Lower leg skin (tissue), 4 donors: Measurements from ENCODE around the gene SLC45A2. TPM values are rescaled to one million over a fixed set of nuclear protein-coding genes. Genes with fewer than 3 reads are reported as not detected.
"Not testable (repeated sequence)": the region's sequence is repeated elsewhere in the genome, so short reads cannot be mapped to it uniquely, and the experiment has no call there.

Experiments used
- DNase-seq, 2 donors: peaks; one replicate each; pipeline ENCODE4 v3.0.0-alpha.2; 2019; ENCODE audit warnings: low spot score in 2 of 2
- H3K4me3 ChIP-seq: fragments of 200-600 bp; sonication (generic); 2 replicates; pipeline ENCODE4 v1.5.1; 2017; ENCODE audit warnings: mild to moderate bottlenecking, low read depth; ENCODE audit not compliant: poor library complexity, severe bottlenecking
- CTCF ChIP-seq, 3 donors: fragments of 450-650 bp; IDR thresholded peaks; one replicate each; pipeline ENCODE4 v1.5.1; 2016; ENCODE audit warnings: antibody characterized with exemption in 3 of 3, mild to moderate bottlenecking in 3 of 3, moderate library complexity in 2 of 3
- POLR2A ChIP-seq, 2 donors: fragments of 450-650 bp; IDR thresholded peaks; one replicate each; pipeline ENCODE4 v1.6.1; 2016 to 2017; ENCODE audit warnings: antibody characterized with exemption in 2 of 2, mild to moderate bottlenecking in 1 of 2, moderate library complexity in 1 of 2
- whole genome bisulfite sequencing, 2 donors: methylation state at CpG; one replicate each; pipeline ENCODE4 v1.1.5; 2018; 5-methylcytosine and 5-hydroxymethylcytosine counted together
- intact Hi-C: fragments of 100-400 bp; cut with DNase I; formaldehyde crosslinking; loops from one replicate; pipeline ENCODE4 v1.15.0; 2023; ENCODE audit warnings: low total_unique reads
- total RNA-seq, 4 donors: library from RNA; depleted of rRNA; stranded (reverse); fragments of >200 nt; gene quantifications; one replicate each; pipeline ENCODE4 v1.1.0, GENCODE V29; 2016

SLC45A2 gene
- total RNA-seq, 4 donors from 2014 or later: 0.80 to 2.1 (median 1.3) TPM

DNA sequence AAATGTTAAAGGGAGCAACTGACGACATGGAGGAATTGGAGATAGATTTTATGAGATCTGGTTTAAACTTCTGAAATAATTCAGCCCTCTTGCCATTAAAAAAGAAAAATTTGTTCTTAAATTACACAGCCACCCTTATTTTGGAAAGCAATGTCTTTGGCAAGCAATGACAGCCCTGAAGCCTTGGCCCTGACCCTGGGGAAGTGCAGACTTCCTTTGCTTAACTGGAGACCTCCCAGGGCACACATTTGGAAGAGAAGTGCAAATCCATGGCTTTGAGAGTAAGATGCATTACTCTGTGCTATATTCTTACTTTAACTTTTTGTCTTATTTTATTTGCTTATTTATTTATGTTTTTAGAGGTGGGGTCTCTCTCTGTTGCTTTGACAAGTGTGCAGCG is 26.3 kb downstream of the SLC45A2 start:
- no peak for DNase-seq
- intact Hi-C loops: no loop called here
- no peak for TF ChIP-seq CTCF (IDR thresholded peaks at IDR 0.05)
- no peak for TF ChIP-seq POLR2A (IDR thresholded peaks at IDR 0.05)
- 63 to 66% methylated on average over 2 of the region's 2 CpGs for WGBS, 2 donors
- no peak overlapping the region for H3K4me3 ChIP-seq

GRCh38 chr5:33957577-33958150 is 26.8 kb downstream of the SLC45A2 start:
- intact Hi-C loops: no loop called here
- TF ChIP-seq CTCF (IDR thresholded peaks at IDR 0.05) (no peak), POLR2A (IDR thresholded peaks at IDR 0.05) (no peak)
- no peak overlapping the region for H3K4me3 ChIP-seq
- WGBS, 2 donors: 74 to 75% methylated on average over 2 of the region's 2 CpGs
- no peak for DNase-seq

DNA sequence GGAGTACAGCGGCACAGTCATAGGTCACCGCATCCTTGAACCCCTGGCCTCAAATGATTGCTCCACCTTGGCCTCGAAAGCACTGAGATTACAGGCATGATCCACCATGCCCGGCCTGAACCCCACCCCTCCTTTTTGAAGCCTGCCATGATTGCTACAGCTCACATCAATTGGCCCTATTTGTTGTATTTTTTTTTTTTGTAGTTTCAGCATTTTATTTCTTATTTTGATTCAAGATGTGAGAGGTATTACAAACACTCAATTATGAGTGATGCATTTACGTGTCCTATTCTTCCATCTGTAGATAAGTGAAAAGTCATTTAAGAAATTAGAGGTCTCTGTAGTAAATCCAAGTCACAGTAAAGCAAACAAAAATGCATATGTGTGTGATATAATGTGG is 32.3 kb downstream of the SLC45A2 start:
- intact Hi-C loops, DNase-seq, H3K4me3 ChIP-seq: not testable (repeated sequence)
- 76 to 78% methylated on average over 5 of the region's 5 CpGs for WGBS, 2 donors

DNA sequence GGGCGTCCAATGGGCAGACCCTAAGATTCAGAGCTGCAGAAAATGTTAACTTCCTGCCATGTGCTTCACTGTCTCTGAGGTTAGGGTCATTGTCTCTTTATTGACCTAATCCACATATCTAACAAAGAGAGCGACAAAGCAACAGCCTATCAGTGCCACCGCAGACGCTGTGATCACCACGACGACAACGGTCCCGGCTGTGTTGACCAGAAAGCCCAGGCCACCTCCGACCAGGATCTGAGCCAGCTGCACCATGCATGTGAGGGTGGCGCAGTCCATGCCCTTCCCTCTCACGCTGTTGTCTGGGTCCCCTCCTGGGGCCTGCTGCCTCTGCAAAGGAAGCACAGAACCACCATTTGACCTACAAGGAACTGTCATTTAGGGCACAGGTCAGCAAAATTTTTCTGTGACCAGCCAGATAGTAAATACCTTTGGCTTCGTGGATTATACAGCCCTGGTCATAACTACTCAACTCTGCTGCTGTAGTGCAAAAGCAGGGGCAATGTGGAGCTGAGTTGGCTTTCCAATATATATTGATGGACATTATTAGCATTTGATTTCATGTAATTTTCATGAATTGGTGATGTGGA is 39.9 kb downstream of the SLC45A2 start:
- intact Hi-C loops: no loop called here
- 78 to 88% methylated on average over 12 of the region's 12 CpGs for WGBS, 2 donors
- TF ChIP-seq POLR2A (IDR thresholded peaks at IDR 0.05): no peak
- no peak for TF ChIP-seq CTCF (IDR thresholded peaks at IDR 0.05)
- DNase-seq: no peak
- H3K4me3 ChIP-seq: no peak overlapping the region

DNA sequence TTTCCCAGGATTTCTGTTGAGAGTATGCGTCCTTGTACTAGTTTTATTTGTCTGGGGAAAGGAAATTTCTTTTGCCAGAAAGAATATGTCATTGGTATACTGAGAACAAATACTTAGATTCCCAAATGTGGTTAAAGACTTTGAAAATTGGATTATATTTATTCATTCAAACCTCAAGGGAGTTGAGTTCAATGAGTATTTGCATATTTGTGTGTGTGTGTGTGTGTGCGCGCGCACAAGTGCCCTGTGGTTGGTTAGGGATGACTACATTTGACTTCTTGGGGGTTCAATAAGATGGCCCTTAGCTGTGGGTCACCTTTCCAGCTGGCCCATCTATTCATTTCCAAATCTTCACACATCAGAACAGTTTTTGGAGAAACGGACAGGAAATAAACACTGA is 43.4 kb downstream of the SLC45A2 start:
- DNase-seq: no peak
- intact Hi-C loops: no loop called here
- TF ChIP-seq POLR2A (IDR thresholded peaks at IDR 0.05): no peak
- no peak for TF ChIP-seq CTCF (IDR thresholded peaks at IDR 0.05)
- WGBS, 2 donors: 83% methylated on average over 5 of the region's 5 CpGs
- no peak overlapping the region for H3K4me3 ChIP-seq

- intact Hi-C loops: loop anchor here (10.0 kb wide), 1 partner anchor 505 kb away; no protein-coding TSS in a partner anchor
- TF ChIP-seq POLR2A (IDR thresholded peaks at IDR 0.05) (no peak), CTCF (IDR thresholded peaks at IDR 0.05) (no peak)
These were observed 44.8 kb downstream of the SLC45A2 start for GRCh38 chr5:33939556-33940262.

More at GRCh38 chr5:33939556-33940262, 44.8 kb downstream of the SLC45A2 start:
- no peak for DNase-seq
- 75 to 83% methylated on average over 8 of the region's 8 CpGs for WGBS, 2 donors
- H3K4me3 ChIP-seq: no peak overlapping the region
